Peyer's patch (tissue), 4 donors: ENCODE results near the gene SLN. TPM values are rescaled to one million over a fixed set of nuclear protein-coding genes. Genes with fewer than 3 reads are reported as not detected.

Source experiments
- DNase-seq, 3 donors: peaks; one replicate each; pipeline ENCODE4 v3.0.0-alpha.2; 2017 to 2019
- H3K27ac ChIP-seq, 4 donors: fragments of 200-600 bp; sonication (generic); one replicate each; pipeline ENCODE4 v1.5.1; 2016 to 2019
- H3K27me3 ChIP-seq, 2 donors: fragments of 200-600 bp; sonication (generic); one replicate each; pipeline ENCODE4 v1.5.1; 2019
- H3K36me3 ChIP-seq, 3 donors: fragments of 200-600 bp; sonication (generic); one replicate each; pipeline ENCODE4 v1.5.1; 2016 to 2019
- H3K4me1 ChIP-seq, 4 donors: fragments of 200-600 bp; sonication (generic); one replicate each; pipeline ENCODE4 v1.5.1; 2016 to 2019
- H3K4me3 ChIP-seq, 4 donors: fragments of 200-600 bp; sonication (generic); 1 replicate in 3 of 4; 2 replicates in 1 of 4; pipeline ENCODE4 v1.5.1; 2016 to 2019; ENCODE audit warnings: mild to moderate bottlenecking in 1 of 4
- H3K9me3 ChIP-seq, 4 donors: fragments of 200-600 bp; sonication (generic); one replicate each; pipeline ENCODE4 v1.5.1; 2016 to 2019; ENCODE audit warnings: mild to moderate bottlenecking in 1 of 4
- CTCF ChIP-seq, 6 experiments: fragments of 450-650 bp in 4 of 6; fragments of 200-600 bp in 2 of 6; sonication (generic) in 1 of 6; IDR thresholded peaks; one replicate each; pipeline ENCODE4 v1.5.1; 2017 to 2019; ENCODE audit warnings: antibody characterized with exemption in 6 of 6, mild to moderate bottlenecking in 3 of 6, moderate library complexity in 1 of 6
- POLR2A ChIP-seq, 2 donors: fragments of 450-650 bp; IDR thresholded peaks; one replicate each; pipeline ENCODE4 v1.5.1; 2017; ENCODE audit warnings: antibody characterized with exemption in 2 of 2, mild to moderate bottlenecking in 2 of 2, moderate library complexity in 2 of 2
- total RNA-seq, 4 donors: library from RNA; depleted of rRNA; stranded (reverse); fragments of >200 nt; gene quantifications; one replicate each; pipeline ENCODE4 v1.1.0, GENCODE V29; 2016

Gene SLN
- total RNA-seq, 4 donors from 2014 or later, result not detected

DNA sequence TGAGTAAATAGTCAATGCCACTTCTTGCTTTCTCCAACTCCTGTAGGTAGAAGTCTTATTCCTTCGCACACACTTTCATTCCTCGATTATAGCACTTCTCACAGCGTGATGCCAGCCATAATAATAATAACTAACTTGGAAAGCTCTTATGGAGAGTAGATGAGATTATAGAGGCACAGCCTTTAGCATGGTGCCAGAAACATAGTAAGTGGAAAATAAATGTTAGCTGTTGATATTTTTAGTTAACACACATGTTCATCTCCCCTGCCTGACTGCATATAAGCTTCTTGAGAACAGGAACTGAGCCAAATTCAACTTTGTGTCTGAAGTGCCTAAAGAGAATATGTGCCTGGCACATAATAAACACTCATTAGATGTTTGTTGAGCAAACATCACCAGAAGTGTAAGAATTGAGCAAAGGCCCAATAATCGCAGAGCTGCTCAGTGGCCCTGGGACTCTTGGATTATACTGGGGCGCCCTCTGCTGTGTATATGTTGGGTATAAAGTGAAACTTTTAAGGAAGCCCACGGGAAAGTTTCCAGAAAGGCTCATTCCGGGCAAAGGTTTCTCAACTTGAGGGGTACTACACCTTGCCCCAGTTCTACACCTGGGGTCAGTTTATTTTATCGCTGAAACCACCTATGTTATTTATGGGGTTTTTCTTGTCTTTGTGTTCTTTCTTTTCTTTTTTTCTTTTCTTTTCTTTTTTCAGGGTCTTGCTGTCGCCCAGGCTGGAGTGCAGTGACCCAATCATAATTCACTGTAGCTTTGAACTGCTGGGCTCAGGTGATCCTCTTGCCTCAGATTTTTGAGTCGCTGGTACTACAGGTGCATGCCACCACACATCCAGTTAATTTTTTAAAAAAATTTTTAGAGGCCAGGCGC is 22.3 kb downstream of the SLN start:
- no peaks in the 10 kb centered on the region for H3K9me3 ChIP-seq
- peak in 2 of 3 donors; percentile 55 to 82 for DNase-seq
- H3K4me1 ChIP-seq, result no peaks in the 10 kb centered on the region
- H3K27ac ChIP-seq, result no peak overlapping the region
- H3K27me3 ChIP-seq, result no peaks in the 10 kb centered on the region
- TF ChIP-seq CTCF (IDR thresholded peaks at IDR 0.05) (peak in 5 of 6 experiments; percentile 20 to 61 (median 55)), POLR2A (IDR thresholded peaks at IDR 0.05) (no peak)
- no peak overlapping the region for H3K4me3 ChIP-seq
- no peaks in the 10 kb centered on the region for H3K36me3 ChIP-seq

GRCh38 chr11:107688322-107688918 is 23.4 kb downstream of the SLN start:
- TF ChIP-seq POLR2A (IDR thresholded peaks at IDR 0.05), result no peak
- Histone ChIP-seq H3K4me1 (no peaks in the 10 kb centered on the region), H3K27ac (no peak overlapping the region), H3K27me3 (no peaks in the 10 kb centered on the region), H3K9me3 (no peaks in the 10 kb centered on the region), H3K36me3 (no peaks in the 10 kb centered on the region), H3K4me3 (no peak overlapping the region)
- no peak for DNase-seq

DNA sequence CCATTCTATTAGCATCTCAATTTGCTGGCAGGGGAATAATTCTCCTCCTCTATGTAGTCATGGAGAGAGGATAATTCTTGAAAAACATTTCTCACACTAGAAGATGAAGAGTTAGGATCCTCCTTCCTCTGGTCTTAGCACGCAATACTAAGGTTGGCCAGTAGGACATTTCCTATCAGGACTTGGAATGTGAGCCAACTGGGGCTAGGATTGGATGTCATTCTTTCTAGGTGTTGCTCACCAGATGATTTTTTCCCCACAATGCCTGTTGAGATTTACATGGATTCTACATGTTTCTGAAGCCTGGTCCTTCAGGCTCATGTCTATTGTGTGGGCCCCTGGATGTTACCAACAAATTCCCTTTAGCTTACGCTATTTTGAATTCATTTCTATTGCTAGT is 28.0 kb downstream of the SLN start:
- TF ChIP-seq CTCF (IDR thresholded peaks at IDR 0.05) (peak in 2 of 6 experiments; percentile 13 to 18), POLR2A (IDR thresholded peaks at IDR 0.05) (no peak)
- Histone ChIP-seq H3K27ac (no peak overlapping the region), H3K36me3 (no peaks in the 10 kb centered on the region), H3K4me1 (no peaks in the 10 kb centered on the region), H3K4me3 (no peak overlapping the region), H3K9me3 (no peaks in the 10 kb centered on the region), H3K27me3 (no peaks in the 10 kb centered on the region)
- no peak for DNase-seq

- Histone ChIP-seq H3K4me3 (no peak overlapping the region), H3K27me3 (no peaks in the 10 kb centered on the region), H3K36me3 (no peaks in the 10 kb centered on the region), H3K4me1 (no peaks in the 10 kb centered on the region), H3K27ac (no peak overlapping the region), H3K9me3 (no peaks in the 10 kb centered on the region)
- TF ChIP-seq CTCF (IDR thresholded peaks at IDR 0.05), result no peak
- TF ChIP-seq POLR2A (IDR thresholded peaks at IDR 0.05), result no peak
- no peak for DNase-seq
Measured at GRCh38 chr11:107683061-107683460, 28.8 kb downstream of the SLN start.

- Histone ChIP-seq H3K9me3 (no peaks in the 10 kb centered on the region), H3K36me3 (no peaks in the 10 kb centered on the region), H3K27me3 (no peaks in the 10 kb centered on the region), H3K27ac (no peak overlapping the region), H3K4me3 (no peak overlapping the region), H3K4me1 (no peaks in the 10 kb centered on the region)
- DNase-seq, result no peak
- TF ChIP-seq CTCF (IDR thresholded peaks at IDR 0.05) (no peak), POLR2A (IDR thresholded peaks at IDR 0.05) (no peak)
Measured at GRCh38 chr11:107682572-107682971, 29.3 kb downstream of the SLN start.

DNA sequence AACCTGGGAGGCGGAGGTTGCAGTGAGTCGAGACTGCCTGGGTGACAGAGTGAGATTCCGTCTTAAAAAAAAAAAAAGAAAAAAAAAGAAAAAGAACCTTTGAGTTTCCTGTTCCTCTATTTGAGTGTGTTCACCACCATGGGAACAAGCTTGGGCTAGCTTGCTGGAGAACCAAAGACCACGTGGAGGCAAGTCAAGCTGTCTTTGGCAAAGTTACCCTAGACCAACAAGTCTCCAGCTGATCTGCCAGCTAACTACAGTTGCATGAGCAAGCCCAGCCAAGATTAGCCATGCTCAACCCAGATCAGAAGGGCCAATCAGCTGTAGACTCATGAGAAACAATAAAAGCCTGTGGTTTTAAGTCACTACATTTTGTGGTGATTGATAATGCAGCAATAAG is 29.7 kb downstream of the SLN start:
- Histone ChIP-seq H3K36me3 (no peaks in the 10 kb centered on the region), H3K4me1 (no peaks in the 10 kb centered on the region), H3K27me3 (no peaks in the 10 kb centered on the region), H3K27ac (no peak overlapping the region), H3K4me3 (no peak overlapping the region), H3K9me3 (no peaks in the 10 kb centered on the region)
- no peak for DNase-seq
- no peak for TF ChIP-seq CTCF (IDR thresholded peaks at IDR 0.05)
- TF ChIP-seq POLR2A (IDR thresholded peaks at IDR 0.05), result no peak
